MM.1S (cell line): Measurements from ENCODE around the gene COL24A1.

Experiments used
- DNase-seq: peaks from one replicate; pipeline ENCODE4 v3.0.0-alpha.2; 2015
- H2AFZ ChIP-seq: fragments of 300-600 bp; sonication (generic); 2 replicates; pipeline ENCODE4 v1.6.0; 2016; ENCODE audit warnings: antibody characterized with exemption, low read length
- H3F3A ChIP-seq: fragments of 300-600 bp; sonication (generic); 2 replicates; pipeline ENCODE4 v1.6.1; 2016; ENCODE audit warnings: mild to moderate bottlenecking, antibody characterized with exemption, low read length, moderate library complexity, mixed read lengths; ENCODE audit not compliant: insufficient read depth
- H3K27ac ChIP-seq: fragments of 300-600 bp; sonication (generic); 2 replicates; pipeline ENCODE4 v1.5.1; 2016; ENCODE audit warnings: mild to moderate bottlenecking, low read length
- H3K27me3 ChIP-seq: fragments of 300-600 bp; sonication (generic); replicated peaks from 2 replicates; pipeline ENCODE4 v1.6.0; 2016; ENCODE audit warnings: low read length; ENCODE audit not compliant: insufficient read depth
- H3K36me3 ChIP-seq: fragments of 300-600 bp; sonication (generic); replicated peaks from 2 replicates; pipeline ENCODE4 v1.6.1; 2016; ENCODE audit warnings: mild to moderate bottlenecking, low read length, mixed read lengths; ENCODE audit not compliant: insufficient read depth
- H3K4me1 ChIP-seq: fragments of 300-600 bp; sonication (generic); 2 replicates; pipeline ENCODE4 v1.6.1; 2016; ENCODE audit warnings: low read length, mixed read lengths
- H3K4me2 ChIP-seq: fragments of 300-600 bp; sonication (generic); 2 replicates; pipeline ENCODE4 v1.6.0; 2016; ENCODE audit warnings: low read depth, low read length
- H3K4me3 ChIP-seq: fragments of 300-600 bp; sonication (generic); 2 replicates; pipeline ENCODE4 v1.5.1; 2016; ENCODE audit warnings: low read length, mixed read lengths
- H3K79me2 ChIP-seq: fragments of 300-600 bp; sonication (generic); 2 replicates; pipeline ENCODE4 v1.6.1; 2016; ENCODE audit warnings: mixed run types, low read length, mixed read lengths
- H3K9ac ChIP-seq: fragments of 300-600 bp; sonication (generic); 2 replicates; pipeline ENCODE4 v1.6.1; 2016; ENCODE audit warnings: low read length, mixed read lengths
- H3K9me2 ChIP-seq: fragments of 300-600 bp; sonication (generic); replicated peaks from 2 replicates; pipeline ENCODE4 v1.6.1; 2016; ENCODE audit warnings: mild to moderate bottlenecking, low read length, mixed read lengths; ENCODE audit not compliant: insufficient read depth
- H3K9me3 ChIP-seq: fragments of 300-600 bp; sonication (generic); replicated peaks from 2 replicates; pipeline ENCODE4 v1.6.1; 2016; ENCODE audit warnings: mild to moderate bottlenecking, low read length, mixed read lengths; ENCODE audit not compliant: insufficient read depth
- H4K20me1 ChIP-seq: fragments of 300-600 bp; sonication (generic); 2 replicates; pipeline ENCODE4 v1.6.1; 2016; ENCODE audit warnings: mild to moderate bottlenecking, low read length, moderate library complexity, mixed read lengths; ENCODE audit not compliant: insufficient read depth
- CTCF ChIP-seq: fragments of 300-600 bp; sonication (generic); IDR thresholded peaks from 2 replicates; pipeline ENCODE4 v1.5.1; 2016; ENCODE audit warnings: antibody characterized with exemption, low read length, mixed read lengths
- EZH2 ChIP-seq: fragments of 300-600 bp; sonication (generic); optimal IDR thresholded peaks from 2 replicates; pipeline ENCODE3; 2017; ENCODE audit warnings: low read depth, mild to moderate bottlenecking, antibody characterized with exemption, low read length, mixed read lengths
- EZH2phosphoT487 ChIP-seq: fragments of 300-600 bp; sonication (generic); IDR thresholded peaks from 2 replicates; pipeline ENCODE4 v1.6.1; 2018; ENCODE audit warnings: antibody characterized with exemption, low read length

Gene COL24A1

GRCh38 chr1:86176226-86176625 lies 19.7 kb upstream of the COL24A1 start:
- Histone ChIP-seq H3K4me3 (no peak overlapping the region), H3K4me1 (no peaks in the 10 kb centered on the region), H3K9ac (no peak overlapping the region), H3K36me3 (no peaks in the 10 kb centered on the region), H3K27ac (no peak overlapping the region), H3K9me2 (no peaks in the 10 kb centered on the region), H3K4me2 (no peak overlapping the region), H2AFZ (no peak overlapping the region), H3K79me2 (no peaks in the 10 kb centered on the region), H3K9me3 (no peaks in the 10 kb centered on the region), H3K27me3 (no peaks in the 10 kb centered on the region), H4K20me1 (no peaks in the 10 kb centered on the region), H3F3A (no peaks in the 10 kb centered on the region)
- TF ChIP-seq CTCF (no peak), EZH2 (no peak), EZH2phosphoT487 (no peak)
- no peak for DNase-seq

- Histone ChIP-seq H3K4me2 (no peak overlapping the region), H2AFZ (no peak overlapping the region), H3F3A (no peaks in the 10 kb centered on the region), H3K27me3 (no peaks in the 10 kb centered on the region), H3K9me3 (no peaks in the 10 kb centered on the region), H3K9me2 (no peaks in the 10 kb centered on the region), H3K9ac (no peak overlapping the region), H3K27ac (no peak overlapping the region), H3K79me2 (no peaks in the 10 kb centered on the region), H4K20me1 (no peaks in the 10 kb centered on the region), H3K36me3 (no peaks in the 10 kb centered on the region), H3K4me1 (no peaks in the 10 kb centered on the region), H3K4me3 (no peak overlapping the region)
- TF ChIP-seq EZH2, result no peak
- TF ChIP-seq CTCF, result no peak
- TF ChIP-seq EZH2phosphoT487, result no peak
- no peak for DNase-seq
Observed at GRCh38 chr1:86175756-86176155, 19.2 kb upstream of the COL24A1 start.

- no peak overlapping the region for H3K9ac ChIP-seq
- H3K9me3 ChIP-seq, result no peaks in the 10 kb centered on the region
- no peaks in the 10 kb centered on the region for H4K20me1 ChIP-seq
- no peaks in the 10 kb centered on the region for H3K9me2 ChIP-seq
- no peaks in the 10 kb centered on the region for H3K79me2 ChIP-seq
- H2AFZ ChIP-seq, result no peak overlapping the region
- no peaks in the 10 kb centered on the region for H3K36me3 ChIP-seq
- no peak overlapping the region for H3K4me2 ChIP-seq
- H3K4me3 ChIP-seq, result no peak overlapping the region
- no peaks in the 10 kb centered on the region for H3K27me3 ChIP-seq
- H3F3A ChIP-seq, result no peaks in the 10 kb centered on the region
- DNase-seq, result no peak
- H3K4me1 ChIP-seq, result no peaks in the 10 kb centered on the region
- H3K27ac ChIP-seq, result no peak overlapping the region
- TF ChIP-seq EZH2phosphoT487, result no peak
- no peak for TF ChIP-seq EZH2
- TF ChIP-seq CTCF, result no peak
Observed at GRCh38 chr1:86169625-86170024, 13.1 kb upstream of the COL24A1 start.
